WTC11 (cell line): ENCODE data around the gene BEST4. TPM values are rescaled to one million over a fixed set of nuclear protein-coding genes. Genes with fewer than 3 reads are reported as not detected.
"Not testable (repeated sequence)": the region's sequence is repeated elsewhere in the genome, so short reads cannot be mapped to it uniquely, and the experiment has no call there.

Source experiments
- ATAC-seq: fragments of 200-7000 bp; cut with Tn5 transposase; 2 replicates; pipeline ENCODE4 v1.10.0; 2021; ENCODE audit warnings: mild to moderate bottlenecking, moderate library complexity
- CTCF ChIA-PET: fragments of 300-600 bp; sonication (Branson Sonifier 250); formaldehyde crosslinking; loops from one replicate; lab custom pipeline; 2021; ENCODE audit warnings: antibody characterized with exemption; lab: Charles Lee
- POLR2A ChIA-PET: fragments of 350-600 bp; sonication (Branson Sonifier 250); formaldehyde crosslinking; loops from one replicate; lab custom pipeline; 2021; ENCODE audit warnings: antibody characterized with exemption; lab: Charles Lee
- DNase-seq: peaks from one replicate; pipeline ENCODE4 v3.0.0; 2021; ENCODE audit warnings: low spot score
- H3K27ac Mint-ChIP-seq: 2 replicates; pipeline ENCODE4 v1.8.0; 2021; ENCODE audit warnings: mixed read lengths
- H3K27me3 Mint-ChIP-seq: 2 replicates; pipeline ENCODE4 v1.8.0; 2021; ENCODE audit warnings: low read depth, mild to moderate bottlenecking, moderate library complexity, mixed read lengths
- H3K36me3 Mint-ChIP-seq: 2 replicates; pipeline ENCODE4 v1.8.0; 2021; ENCODE audit warnings: mixed read lengths
- H3K4me1 Mint-ChIP-seq: 2 replicates; pipeline ENCODE4 v1.8.0; 2022; ENCODE audit warnings: mixed read lengths
- H3K4me3 Mint-ChIP-seq: 2 replicates; pipeline ENCODE4 v1.8.0; 2021; ENCODE audit warnings: mild to moderate bottlenecking, moderate library complexity, mixed read lengths
- H3K9me3 Mint-ChIP-seq: 2 replicates; pipeline ENCODE4 v1.8.0; 2021; ENCODE audit warnings: mixed read lengths
- ATF1 ChIP-seq: sonication (generic); formaldehyde crosslinking; IDR thresholded peaks from 2 replicates; pipeline ENCODE4 v1.8.1; 2023; ENCODE audit warnings: mild to moderate bottlenecking, moderate library complexity, missing genetic modification reagents
- CBFB ChIP-seq: sonication (generic); formaldehyde crosslinking; IDR thresholded peaks from 2 replicates; pipeline ENCODE4 v1.8.1; 2022; ENCODE audit warnings: mild to moderate bottlenecking, low read depth, missing genetic modification reagents
- CREM ChIP-seq: sonication (generic); formaldehyde crosslinking; IDR thresholded peaks from 2 replicates; pipeline ENCODE4 v1.8.1; 2022; ENCODE audit warnings: mild to moderate bottlenecking, missing genetic modification reagents, moderate library complexity
- HMGA2 ChIP-seq: fragments of 250-450 bp; sonication (Bioruptor Pico); IDR thresholded peaks from 2 replicates; pipeline ENCODE4 v1.4.0; 2021; ENCODE audit warnings: mild to moderate bottlenecking, moderate library complexity
- MYBL2 ChIP-seq: sonication (generic); formaldehyde crosslinking; IDR thresholded peaks from 2 replicates; pipeline ENCODE4 v1.8.1; 2023; ENCODE audit warnings: mild to moderate bottlenecking, moderate library complexity, missing genetic modification reagents
- SMAD4 ChIP-seq: sonication (generic); formaldehyde crosslinking; IDR thresholded peaks from 2 replicates; pipeline ENCODE4 v1.8.0; 2022; ENCODE audit warnings: mild to moderate bottlenecking, missing genetic modification reagents
- SOX15 ChIP-seq: fragments of 250-450 bp; sonication (Bioruptor Pico); IDR thresholded peaks from 2 replicates; pipeline ENCODE4 v1.9.0; 2021; ENCODE audit warnings: mild to moderate bottlenecking
- TEAD1 ChIP-seq: sonication (generic); formaldehyde crosslinking; IDR thresholded peaks from 2 replicates; pipeline ENCODE4 v1.8.0; 2022; ENCODE audit warnings: mild to moderate bottlenecking, missing genetic modification reagents
- TEAD4 ChIP-seq: sonication (generic); formaldehyde crosslinking; IDR thresholded peaks from 2 replicates; pipeline ENCODE4 v1.8.0; 2022; ENCODE audit warnings: mild to moderate bottlenecking, missing genetic modification reagents
- ZNF317 ChIP-seq: sonication (generic); formaldehyde crosslinking; IDR thresholded peaks from 2 replicates; pipeline ENCODE4 v1.8.1; 2023; ENCODE audit warnings: low read depth, mild to moderate bottlenecking, moderate library complexity, missing genetic modification reagents, borderline replicate concordance
- ZNF416 ChIP-seq: fragments of 250-450 bp; sonication (Bioruptor Pico); IDR thresholded peaks from 2 replicates; pipeline ENCODE4 v1.9.0; 2021; ENCODE audit warnings: mild to moderate bottlenecking, inconsistent platforms
- ZNF423 ChIP-seq: fragments of 250-450 bp; sonication (Bioruptor Pico); IDR thresholded peaks from 2 replicates; pipeline ENCODE4 v2.1.2; 2022; ENCODE audit warnings: mild to moderate bottlenecking, moderate library complexity
- total RNA-seq: library from RNA; stranded (reverse); gene quantifications from 3 replicates; pipeline ENCODE4 v1.2.3, GENCODE V29; 2021
- TF ChIP-seq, protein P1 (sequence below): sonication (generic); formaldehyde crosslinking; IDR thresholded peaks from 2 replicates; pipeline ENCODE4 v1.8.0; 2023; ENCODE audit warnings: mild to moderate bottlenecking, missing genetic modification reagents
- TF ChIP-seq, protein P2 (sequence below): sonication (generic); formaldehyde crosslinking; IDR thresholded peaks from 2 replicates; pipeline ENCODE4 v1.8.0; 2023; ENCODE audit warnings: missing genetic modification reagents
- TF ChIP-seq, protein P3 (sequence below): sonication (generic); formaldehyde crosslinking; IDR thresholded peaks from 2 replicates; pipeline ENCODE4 v1.8.0; 2022; ENCODE audit warnings: mild to moderate bottlenecking, missing genetic modification reagents
- TF ChIP-seq, protein P4 (sequence below): sonication (generic); formaldehyde crosslinking; IDR thresholded peaks from 2 replicates; pipeline ENCODE4 v1.8.1; 2022; ENCODE audit warnings: mild to moderate bottlenecking, missing genetic modification reagents, moderate library complexity, borderline replicate concordance
- TF ChIP-seq, protein P5 (sequence below): sonication (generic); formaldehyde crosslinking; IDR thresholded peaks from 2 replicates; pipeline ENCODE4 v1.8.1; 2023; ENCODE audit warnings: mild to moderate bottlenecking, missing genetic modification reagents, moderate library complexity
- TF ChIP-seq, protein P6 (sequence below): sonication (generic); formaldehyde crosslinking; IDR thresholded peaks from 2 replicates; pipeline ENCODE4 v1.8.1; 2023; ENCODE audit warnings: mild to moderate bottlenecking, missing genetic modification reagents, borderline replicate concordance

Gene BEST4
- total RNA-seq, 1 experiment from 2014 or later: 1.6 TPM

DNA sequence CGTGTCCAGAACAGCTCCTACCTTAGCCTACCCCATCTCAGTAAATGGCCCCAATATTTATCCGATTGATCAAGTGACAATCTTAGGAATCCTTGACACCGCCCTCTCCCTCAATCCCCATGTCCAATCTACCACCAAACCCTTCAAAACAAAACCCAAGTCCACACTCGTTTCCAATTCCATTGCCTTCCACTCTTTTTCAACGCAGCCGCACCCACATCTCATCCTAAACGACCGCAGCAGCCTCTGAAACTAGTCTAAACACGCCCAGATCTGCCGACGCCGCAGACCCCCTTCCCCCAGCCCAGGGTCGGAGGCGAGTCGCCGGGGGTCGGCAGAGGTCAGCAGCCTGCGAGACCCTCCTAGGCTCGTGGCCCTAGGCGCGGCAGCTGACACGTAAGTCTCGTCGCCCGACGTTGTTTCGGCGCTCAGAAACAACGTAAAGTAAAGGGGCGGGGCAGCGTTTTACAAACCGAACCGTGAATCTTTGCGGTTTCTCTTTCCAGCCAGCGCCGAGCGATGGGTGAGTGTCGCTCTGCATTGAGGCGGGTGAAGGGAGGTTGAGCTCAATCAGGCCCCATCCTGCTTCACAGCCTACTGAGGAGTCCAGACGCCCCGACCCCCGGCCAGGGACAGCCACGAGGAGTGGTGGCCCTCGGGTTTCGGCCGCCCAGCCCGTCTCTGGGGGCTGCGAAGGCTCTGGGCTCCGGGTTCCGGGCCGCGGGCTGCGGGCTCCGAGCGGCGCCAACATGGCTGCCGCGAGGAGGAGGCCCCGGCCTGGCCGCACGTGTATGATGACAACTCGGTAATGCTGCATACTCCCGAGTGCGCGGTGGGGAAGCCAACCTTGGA, 12.7 kb downstream of the BEST4 start, which contains the start of gene RPS8 (continued):
- TF ChIP-seq, protein P1, sequence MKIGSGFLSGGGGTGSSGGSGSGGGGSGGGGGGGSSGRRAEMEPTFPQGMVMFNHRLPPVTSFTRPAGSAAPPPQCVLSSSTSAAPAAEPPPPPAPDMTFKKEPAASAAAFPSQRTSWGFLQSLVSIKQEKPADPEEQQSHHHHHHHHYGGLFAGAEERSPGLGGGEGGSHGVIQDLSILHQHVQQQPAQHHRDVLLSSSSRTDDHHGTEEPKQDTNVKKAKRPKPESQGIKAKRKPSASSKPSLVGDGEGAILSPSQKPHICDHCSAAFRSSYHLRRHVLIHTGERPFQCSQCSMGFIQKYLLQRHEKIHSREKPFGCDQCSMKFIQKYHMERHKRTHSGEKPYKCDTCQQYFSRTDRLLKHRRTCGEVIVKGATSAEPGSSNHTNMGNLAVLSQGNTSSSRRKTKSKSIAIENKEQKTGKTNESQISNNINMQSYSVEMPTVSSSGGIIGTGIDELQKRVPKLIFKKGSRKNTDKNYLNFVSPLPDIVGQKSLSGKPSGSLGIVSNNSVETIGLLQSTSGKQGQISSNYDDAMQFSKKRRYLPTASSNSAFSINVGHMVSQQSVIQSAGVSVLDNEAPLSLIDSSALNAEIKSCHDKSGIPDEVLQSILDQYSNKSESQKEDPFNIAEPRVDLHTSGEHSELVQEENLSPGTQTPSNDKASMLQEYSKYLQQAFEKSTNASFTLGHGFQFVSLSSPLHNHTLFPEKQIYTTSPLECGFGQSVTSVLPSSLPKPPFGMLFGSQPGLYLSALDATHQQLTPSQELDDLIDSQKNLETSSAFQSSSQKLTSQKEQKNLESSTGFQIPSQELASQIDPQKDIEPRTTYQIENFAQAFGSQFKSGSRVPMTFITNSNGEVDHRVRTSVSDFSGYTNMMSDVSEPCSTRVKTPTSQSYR (CRISPR knock-in tag): peak; percentile 31; the same call in 1 of the 2 replicates
- TF ChIP-seq, protein P2, sequence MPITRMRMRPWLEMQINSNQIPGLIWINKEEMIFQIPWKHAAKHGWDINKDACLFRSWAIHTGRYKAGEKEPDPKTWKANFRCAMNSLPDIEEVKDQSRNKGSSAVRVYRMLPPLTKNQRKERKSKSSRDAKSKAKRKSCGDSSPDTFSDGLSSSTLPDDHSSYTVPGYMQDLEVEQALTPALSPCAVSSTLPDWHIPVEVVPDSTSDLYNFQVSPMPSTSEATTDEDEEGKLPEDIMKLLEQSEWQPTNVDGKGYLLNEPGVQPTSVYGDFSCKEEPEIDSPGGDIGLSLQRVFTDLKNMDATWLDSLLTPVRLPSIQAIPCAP (CRISPR knock-in tag): no peak
- TF ChIP-seq TEAD1 (CRISPR knock-in tag): peak; percentile 90
- TF ChIP-seq SMAD4: 0 out of 2 replicates have a peak, but pooled peaks have one; percentile 32

DNA sequence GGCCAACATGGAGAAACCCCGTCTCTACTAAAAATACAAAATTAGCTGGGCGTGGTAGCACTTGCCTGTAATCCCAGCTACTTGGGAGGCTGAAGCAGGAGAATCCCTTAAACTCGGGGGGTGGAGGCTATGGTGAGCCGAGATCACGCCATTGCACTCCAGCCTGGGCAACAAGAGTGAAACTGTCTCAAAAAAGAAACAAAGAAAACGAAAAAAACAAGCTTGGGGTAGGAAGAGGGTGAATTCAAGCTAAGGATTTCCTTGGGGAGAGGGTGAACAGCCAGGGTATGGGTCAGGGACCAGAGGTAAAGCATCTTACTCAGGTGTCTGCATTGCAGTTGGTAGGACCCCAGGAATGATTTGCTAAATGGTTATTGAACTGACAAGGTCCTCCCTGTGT, 21.5 kb downstream of the BEST4 start:
- CTCF ChIA-PET: interaction anchor here (1.1 kb wide), 1 partner anchor 47 kb away, joined by 4 read pairs; no protein-coding TSS in a partner anchor
- not testable (repeated sequence) for H3K27ac Mint-ChIP-seq, H3K27me3 Mint-ChIP-seq, H3K4me3 Mint-ChIP-seq, DNase-seq, H3K9me3 Mint-ChIP-seq, ATAC-seq, H3K4me1 Mint-ChIP-seq
- POLR2A ChIA-PET: interaction anchor here (0.7 to 1.4 kb wide), 2 partner anchors 9 to 20 kb away, joined by 3 to 5 read pairs; partner anchors contain the start of gene RPS8
- peaks cover 52% of the 10 kb centered on the region for H3K36me3 Mint-ChIP-seq

DNA sequence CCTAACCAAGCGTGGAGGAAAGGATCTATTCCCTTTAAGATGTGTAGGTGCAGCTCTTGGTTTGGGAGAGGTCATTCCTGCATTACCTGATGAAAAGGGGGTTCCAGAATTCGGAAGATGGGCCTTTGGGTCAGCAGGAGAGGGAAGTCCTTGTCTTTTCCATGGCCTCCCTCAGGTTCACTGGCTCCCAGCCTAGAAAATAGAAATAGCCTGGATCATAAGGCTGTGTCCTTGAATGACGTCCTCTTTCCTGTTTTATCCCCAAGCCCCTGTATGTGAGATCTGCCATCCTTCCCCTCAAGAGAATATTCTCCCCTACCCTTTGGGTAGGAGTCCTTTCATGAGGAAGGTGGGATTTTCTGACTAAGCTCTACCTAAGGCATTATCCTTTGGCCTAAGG, 27.1 kb downstream of the BEST4 start:
- ChIA-PET POLR2A (no interaction called here), CTCF (no interaction called here)
- Mint-ChIP-seq H3K4me3 (no peak overlapping the region), H3K4me1 (no peaks in the 10 kb centered on the region), H3K36me3 (peaks cover 77% of the 10 kb centered on the region), H3K9me3 (no peaks in the 10 kb centered on the region), H3K27ac (peak overlapping the region; percentile 42; the same call in 1 of the 2 replicates), H3K27me3 (no peaks in the 10 kb centered on the region)
- DNase-seq: no peak
- no peak for ATAC-seq
- TF ChIP-seq ATF1 (no peak), CREM (CRISPR knock-in tag) (no peak), ZNF423 (CRISPR knock-in tag) (no peak), TEAD4 (CRISPR knock-in tag) (no peak), SOX15 (CRISPR knock-in tag) (no peak), CBFB (no peak), MYBL2 (CRISPR knock-in tag) (no peak), HMGA2 (CRISPR knock-in tag) (no peak), ZNF317 (CRISPR knock-in tag) (no peak), ZNF416 (no peak)
- TF ChIP-seq, protein P3, sequence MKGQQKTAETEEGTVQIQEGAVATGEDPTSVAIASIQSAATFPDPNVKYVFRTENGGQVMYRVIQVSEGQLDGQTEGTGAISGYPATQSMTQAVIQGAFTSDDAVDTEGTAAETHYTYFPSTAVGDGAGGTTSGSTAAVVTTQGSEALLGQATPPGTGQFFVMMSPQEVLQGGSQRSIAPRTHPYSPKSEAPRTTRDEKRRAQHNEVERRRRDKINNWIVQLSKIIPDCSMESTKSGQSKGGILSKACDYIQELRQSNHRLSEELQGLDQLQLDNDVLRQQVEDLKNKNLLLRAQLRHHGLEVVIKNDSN (CRISPR knock-in tag): no peak
- TF ChIP-seq, protein P4, sequence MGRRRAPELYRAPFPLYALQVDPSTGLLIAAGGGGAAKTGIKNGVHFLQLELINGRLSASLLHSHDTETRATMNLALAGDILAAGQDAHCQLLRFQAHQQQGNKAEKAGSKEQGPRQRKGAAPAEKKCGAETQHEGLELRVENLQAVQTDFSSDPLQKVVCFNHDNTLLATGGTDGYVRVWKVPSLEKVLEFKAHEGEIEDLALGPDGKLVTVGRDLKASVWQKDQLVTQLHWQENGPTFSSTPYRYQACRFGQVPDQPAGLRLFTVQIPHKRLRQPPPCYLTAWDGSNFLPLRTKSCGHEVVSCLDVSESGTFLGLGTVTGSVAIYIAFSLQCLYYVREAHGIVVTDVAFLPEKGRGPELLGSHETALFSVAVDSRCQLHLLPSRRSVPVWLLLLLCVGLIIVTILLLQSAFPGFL (CRISPR knock-in tag): no peak
- TF ChIP-seq, protein P5, sequence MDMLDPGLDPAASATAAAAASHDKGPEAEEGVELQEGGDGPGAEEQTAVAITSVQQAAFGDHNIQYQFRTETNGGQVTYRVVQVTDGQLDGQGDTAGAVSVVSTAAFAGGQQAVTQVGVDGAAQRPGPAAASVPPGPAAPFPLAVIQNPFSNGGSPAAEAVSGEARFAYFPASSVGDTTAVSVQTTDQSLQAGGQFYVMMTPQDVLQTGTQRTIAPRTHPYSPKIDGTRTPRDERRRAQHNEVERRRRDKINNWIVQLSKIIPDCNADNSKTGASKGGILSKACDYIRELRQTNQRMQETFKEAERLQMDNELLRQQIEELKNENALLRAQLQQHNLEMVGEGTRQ (CRISPR knock-in tag): no peak
- TF ChIP-seq, protein P6, sequence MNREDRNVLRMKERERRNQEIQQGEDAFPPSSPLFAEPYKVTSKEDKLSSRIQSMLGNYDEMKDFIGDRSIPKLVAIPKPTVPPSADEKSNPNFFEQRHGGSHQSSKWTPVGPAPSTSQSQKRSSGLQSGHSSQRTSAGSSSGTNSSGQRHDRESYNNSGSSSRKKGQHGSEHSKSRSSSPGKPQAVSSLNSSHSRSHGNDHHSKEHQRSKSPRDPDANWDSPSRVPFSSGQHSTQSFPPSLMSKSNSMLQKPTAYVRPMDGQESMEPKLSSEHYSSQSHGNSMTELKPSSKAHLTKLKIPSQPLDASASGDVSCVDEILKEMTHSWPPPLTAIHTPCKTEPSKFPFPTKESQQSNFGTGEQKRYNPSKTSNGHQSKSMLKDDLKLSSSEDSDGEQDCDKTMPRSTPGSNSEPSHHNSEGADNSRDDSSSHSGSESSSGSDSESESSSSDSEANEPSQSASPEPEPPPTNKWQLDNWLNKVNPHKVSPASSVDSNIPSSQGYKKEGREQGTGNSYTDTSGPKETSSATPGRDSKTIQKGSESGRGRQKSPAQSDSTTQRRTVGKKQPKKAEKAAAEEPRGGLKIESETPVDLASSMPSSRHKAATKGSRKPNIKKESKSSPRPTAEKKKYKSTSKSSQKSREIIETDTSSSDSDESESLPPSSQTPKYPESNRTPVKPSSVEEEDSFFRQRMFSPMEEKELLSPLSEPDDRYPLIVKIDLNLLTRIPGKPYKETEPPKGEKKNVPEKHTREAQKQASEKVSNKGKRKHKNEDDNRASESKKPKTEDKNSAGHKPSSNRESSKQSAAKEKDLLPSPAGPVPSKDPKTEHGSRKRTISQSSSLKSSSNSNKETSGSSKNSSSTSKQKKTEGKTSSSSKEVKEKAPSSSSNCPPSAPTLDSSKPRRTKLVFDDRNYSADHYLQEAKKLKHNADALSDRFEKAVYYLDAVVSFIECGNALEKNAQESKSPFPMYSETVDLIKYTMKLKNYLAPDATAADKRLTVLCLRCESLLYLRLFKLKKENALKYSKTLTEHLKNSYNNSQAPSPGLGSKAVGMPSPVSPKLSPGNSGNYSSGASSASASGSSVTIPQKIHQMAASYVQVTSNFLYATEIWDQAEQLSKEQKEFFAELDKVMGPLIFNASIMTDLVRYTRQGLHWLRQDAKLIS (CRISPR knock-in tag): no peak
